ENCODE results near the gene DCLK1.
A peak's percentile ranks its signal among the peaks of the same experiment; 100 is the strongest.

Gene DCLK1

DNA sequence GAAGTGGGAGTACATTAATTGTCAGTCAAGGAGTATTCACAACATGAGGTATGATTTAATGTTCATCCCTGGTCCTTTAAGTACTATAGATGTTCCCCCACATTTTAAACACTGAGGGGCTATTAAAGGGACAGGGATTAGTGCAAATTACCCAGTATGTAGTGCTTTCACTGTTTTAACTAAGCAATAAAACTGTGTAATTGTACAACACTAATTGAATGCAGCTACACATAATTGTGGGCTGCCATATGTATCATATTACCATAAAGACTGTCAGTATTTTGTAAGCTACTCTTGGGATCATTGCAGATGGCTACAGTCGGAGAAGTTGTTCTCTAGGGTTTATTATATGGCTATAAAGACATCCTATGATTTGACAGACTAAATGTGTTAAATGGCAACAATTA, 316.6 kb downstream of the DCLK1 start:
- peak; percentile 77 for DNase-seq

DNA sequence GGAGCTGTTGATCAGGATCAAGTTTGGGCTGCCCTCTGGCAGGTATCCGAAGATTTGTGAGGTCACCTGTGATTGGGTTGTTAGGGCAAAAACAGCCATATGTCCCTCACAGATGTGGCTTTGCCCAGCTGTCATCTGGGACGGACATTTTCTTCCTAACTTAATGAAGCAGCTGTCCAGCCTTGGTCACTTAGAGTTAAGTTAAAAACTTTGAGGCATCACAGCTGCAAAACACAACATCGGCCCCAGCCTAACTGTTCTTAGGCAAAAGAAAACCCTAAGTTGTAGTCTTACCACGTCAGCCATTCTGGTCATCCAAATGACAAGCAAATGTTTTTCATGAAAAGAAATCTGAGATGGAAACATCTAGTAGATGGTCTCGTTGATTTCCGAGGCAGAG, 318.4 kb downstream of the DCLK1 start:
- no peak for DNase-seq

DNA sequence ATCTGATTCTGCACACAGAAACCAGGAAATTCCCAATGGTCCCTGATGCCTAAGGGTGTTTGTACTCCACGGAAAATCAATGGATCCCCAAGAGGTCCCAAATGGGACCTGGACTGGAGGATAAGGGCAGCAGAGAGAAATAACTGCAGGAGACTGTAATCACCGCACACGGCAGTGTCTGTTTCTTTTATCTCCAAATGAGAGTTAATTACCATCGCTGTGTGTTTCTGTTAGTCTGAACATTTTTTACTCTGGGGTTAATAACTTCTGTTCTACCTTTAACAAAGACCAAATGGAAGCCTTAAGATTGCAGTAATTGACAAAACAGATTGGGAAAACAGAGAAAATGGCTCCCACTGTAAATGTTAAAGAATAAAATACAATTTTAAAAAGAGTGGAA, 320.9 kb downstream of the DCLK1 start:
- no peak for DNase-seq

DNA sequence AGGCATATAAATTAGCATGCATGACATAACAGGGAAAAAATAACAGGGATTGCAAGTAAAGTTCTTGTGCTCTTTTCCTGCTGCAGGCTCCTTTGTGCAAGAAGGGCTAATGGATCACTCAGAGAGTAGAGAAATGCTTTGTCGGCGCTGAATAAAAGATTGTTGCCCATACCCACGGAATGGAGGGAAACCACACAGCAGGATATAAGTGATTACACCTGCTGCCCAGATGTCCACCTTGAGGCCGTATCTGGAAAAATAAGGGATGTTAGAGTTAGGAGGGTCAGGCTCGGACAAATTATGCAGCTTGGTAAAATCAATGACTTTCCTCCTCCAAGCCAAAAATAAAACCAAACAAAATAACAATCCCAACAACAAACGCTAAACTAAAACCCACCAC, 322.3 kb downstream of the DCLK1 start:
- no peak for DNase-seq

DNA sequence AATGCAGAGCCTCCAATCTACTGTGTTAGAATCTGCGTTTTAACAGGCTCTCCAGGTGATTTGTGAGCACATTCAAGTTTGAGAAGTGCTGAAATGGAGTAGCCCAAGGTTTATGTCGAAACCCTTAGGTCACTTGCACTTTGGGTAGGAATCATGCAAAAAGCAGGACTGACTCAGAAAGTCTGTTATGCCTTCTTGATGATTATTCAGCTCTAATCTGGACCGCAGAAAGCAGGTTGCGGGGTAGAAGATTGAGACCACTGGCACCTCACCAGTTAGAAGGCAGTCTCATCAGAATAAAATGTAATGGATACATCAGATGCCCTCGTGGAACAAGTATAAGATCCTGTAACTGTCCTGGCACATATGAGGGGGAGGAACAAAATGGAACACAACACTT, 326.3 kb downstream of the DCLK1 start:
- no peak for DNase-seq

DNA sequence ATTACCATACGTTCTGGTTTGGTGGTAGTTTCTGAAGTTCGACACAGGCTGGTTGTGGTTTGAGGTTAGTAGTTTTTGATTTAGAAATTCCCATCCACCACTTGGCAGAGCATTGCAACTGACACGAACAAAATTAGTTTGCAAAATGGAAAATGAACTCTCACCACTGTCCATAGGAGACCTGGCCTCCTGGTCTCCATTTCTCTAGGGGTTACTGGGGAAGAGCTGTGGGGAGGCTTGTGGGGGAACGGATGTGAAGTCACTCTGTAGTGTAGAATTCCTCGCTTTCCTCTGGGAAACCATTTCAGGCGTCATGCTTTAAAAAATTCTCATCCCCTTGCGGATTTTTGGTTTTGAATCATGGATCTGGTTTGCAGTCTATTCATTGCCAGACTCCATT, 333.2 kb downstream of the DCLK1 start:
- DNase-seq = no peak

DNA sequence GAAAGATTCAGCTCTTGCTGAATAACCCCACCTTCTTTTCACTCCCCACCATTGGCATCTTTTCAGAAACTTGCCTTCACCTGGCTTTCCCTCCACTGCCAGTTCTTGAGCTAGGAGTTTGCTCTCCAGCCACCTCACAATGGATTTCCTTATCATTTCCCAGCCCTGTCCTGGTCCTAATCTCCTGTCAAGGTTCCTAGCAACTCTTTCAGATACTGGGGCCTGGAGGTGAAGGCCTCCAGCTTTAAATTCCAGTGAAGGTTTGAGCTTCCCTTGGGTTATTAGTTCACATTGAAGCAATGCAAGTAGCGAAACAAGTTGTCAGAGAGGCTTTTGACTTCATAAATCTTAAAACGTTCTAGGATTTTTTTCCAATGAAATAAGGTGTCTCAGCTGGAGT, 333.9 kb downstream of the DCLK1 start:
- DNase-seq = no peak

DNA sequence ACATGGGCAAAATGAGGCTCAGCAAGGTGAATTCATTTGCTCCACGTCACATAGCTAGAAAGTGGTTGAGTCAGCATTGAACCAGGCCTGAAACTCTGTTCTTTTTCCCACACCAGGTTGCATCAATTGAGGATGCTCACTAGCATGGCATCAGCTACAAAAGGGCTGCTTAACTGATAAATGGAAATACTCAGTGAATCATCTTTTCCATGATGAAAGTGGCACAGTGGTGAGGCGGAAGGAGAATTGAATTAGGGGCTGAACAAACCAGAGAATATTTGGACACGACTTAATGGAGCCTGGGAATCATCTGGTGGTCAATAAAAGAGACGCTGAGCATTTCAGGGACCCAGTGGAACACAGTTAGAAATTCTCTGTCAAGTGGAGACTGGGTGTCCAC, 334.6 kb downstream of the DCLK1 start:
- no peak for DNase-seq

DNA sequence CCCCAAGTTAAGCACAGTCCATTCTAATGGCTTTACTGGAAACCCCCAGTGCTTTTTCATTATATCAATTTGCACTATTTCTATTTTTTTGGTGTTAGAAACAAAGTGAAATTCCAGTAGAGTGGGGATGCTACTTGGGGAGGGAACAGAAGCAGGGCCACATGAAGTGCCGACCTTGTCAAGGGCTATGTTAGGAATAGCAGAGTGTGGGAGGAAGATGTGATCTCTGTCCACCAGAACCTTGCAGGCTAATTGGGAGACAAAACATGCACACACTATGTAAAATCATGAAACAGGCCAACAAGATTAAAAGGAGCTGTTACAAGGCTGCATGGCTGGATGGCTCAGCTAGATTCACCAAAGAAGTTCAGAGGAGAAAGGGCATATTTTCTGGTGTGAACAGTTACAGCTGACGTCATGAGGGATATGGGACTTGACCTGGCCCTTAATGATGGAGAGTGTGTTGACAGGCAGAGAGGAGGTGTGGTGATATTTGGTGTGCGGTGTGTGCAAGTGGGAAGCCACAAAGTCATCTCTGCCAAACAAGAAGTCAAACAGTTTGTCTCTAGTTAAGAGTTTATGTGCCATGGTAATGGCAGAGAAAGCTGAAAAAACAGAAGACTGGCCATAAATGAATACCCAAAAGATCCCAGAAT, 336.3 kb downstream of the DCLK1 start:
- no peak for DNase-seq

DNA sequence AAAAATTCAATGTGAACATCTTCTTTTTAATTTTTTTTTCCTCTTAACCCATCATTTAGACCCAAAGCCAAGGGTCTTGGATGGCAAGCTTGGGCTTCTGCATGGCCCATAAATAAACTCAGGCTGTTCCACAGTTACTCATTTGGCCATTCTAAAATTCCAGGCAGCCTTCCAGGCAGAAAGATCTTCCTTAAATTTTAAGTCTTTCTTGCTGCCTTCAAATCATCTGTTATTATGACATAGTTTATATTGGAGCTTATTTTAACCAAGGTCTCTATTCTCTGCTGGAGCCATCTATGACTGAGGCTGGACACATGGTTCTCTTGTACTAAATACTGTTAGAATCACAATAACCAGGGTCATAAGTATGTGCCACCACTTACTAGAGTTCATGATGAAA, 337.4 kb downstream of the DCLK1 start:
- no peak for DNase-seq

DNA sequence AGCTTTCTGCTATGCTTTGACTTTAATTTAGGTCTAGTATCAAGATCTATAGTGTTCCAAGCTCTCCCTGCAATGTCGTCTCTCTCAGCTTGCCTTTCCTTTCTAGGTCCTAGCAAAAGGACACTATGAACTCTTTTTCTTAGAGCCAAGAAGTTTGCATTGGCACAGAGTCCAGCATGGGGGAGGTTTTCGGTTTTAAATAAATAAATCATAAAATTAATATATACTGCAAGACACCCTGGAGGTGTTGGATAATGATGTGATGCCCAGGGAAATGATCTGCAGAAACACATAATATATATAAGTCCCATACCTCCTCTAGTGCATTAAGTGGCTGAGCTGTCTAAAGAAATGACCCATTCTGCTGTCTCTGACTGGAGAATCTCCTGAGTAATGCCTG, 338.3 kb downstream of the DCLK1 start:
- no peak for DNase-seq

DNA sequence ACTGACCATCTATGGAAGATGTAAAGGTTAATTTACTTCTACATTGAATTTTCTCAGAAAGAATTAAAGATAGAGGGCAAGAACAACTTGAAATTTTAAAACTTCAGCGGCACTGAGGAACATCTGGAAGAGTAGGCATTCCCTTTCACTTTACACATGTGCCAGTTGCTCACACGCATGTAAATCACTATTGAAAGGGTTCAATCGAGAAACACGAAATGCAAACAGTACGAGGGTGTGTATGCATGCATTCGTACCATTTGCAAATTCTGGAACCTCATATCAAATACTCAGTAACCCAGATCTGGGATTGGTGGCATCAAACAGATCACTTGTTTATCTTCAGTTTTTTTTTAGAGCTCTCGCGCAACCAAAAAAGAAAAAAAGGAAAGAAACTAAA, 339.2 kb downstream of the DCLK1 start:
- DNase-seq = no peak

DNA sequence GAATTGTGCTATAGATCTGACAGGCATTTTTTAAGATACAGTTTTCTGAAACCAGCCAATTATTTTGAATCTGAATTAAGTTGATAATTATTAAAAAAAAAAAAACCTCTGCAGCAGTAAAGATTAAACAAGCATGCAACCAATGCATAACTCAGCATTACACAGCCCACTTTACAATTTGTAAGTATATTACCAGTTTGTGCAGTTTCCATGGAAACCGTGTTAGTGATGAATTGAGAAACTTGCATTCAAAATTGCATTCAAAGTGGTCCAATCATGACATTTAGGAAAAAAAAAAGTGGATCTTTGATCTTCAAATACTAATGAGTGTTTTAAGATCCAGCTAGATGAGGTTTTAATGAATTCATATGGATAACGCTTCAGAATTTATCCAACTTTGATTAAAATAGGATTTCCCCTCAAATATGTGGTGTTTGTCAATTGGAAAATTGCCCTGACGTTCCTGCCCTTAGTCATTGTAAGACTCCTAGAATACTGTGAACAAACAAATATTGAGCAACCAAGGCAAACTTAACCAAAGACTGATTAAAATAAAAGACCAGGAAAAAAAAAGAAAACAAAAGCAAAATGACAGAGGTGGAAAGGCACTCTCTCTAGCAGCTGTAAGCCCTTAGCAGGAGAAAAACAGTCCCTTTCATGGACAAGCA, 339.9 kb downstream of the DCLK1 start:
- DNase-seq = no peak

DNA sequence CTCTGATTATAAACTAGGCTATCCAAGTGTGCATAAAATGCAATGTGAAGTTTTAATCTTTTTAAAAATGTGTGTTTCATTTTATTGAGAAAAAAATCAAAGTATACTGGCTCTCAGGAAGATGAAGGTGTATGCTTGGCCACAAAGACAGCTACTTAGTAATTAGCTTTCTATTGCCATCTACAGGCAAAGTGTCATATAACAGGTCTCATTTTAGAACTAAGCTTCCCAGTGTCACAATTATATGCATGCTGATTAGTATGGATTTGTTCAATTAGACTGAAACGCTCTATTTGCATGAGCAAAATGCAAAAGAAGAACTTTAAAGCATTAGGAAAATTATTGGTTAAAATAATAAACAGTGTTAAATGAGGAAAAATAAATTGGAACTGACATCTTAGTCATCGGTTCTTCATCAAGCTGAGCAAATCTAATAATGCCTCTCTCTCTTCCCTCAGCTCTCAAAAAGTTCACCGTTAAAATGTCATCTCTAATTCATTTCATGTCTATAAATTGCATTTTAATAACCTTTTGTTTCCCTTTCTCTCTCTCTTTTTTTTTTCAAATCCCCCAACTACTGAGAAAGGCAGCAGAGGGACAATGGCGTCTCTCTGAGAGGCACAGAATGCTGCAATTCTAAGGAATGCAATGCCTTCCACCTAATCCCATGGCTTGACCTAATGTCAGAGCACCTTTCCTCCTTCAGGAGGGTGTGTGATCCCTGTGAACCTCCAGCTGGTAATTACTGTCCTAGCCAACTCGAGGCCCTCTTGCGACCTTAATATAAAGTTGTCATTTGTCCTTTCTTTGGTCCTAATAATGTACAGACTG, 341.6 kb downstream of the DCLK1 start:
- peak; percentile 75 for DNase-seq

DNA sequence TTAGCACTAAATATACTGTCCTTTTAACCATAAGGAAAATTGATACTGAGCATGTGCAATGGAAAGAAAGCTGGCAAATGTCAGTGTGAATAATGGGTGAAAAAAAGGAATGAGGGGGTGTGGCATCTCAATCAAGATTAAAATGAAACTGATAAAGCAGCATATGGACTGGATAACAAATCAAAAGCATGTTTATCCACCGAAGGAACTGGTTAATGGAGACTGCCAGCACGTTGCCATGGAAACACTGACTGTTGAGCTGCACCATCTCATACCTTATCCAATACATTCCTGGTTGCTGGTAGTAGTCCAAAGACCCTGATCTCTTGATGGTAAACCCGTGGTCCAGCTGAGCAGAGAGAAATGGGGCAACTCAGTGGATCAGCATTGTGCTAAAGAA, 343.2 kb downstream of the DCLK1 start:
- DNase-seq = peak; percentile 67

DNA sequence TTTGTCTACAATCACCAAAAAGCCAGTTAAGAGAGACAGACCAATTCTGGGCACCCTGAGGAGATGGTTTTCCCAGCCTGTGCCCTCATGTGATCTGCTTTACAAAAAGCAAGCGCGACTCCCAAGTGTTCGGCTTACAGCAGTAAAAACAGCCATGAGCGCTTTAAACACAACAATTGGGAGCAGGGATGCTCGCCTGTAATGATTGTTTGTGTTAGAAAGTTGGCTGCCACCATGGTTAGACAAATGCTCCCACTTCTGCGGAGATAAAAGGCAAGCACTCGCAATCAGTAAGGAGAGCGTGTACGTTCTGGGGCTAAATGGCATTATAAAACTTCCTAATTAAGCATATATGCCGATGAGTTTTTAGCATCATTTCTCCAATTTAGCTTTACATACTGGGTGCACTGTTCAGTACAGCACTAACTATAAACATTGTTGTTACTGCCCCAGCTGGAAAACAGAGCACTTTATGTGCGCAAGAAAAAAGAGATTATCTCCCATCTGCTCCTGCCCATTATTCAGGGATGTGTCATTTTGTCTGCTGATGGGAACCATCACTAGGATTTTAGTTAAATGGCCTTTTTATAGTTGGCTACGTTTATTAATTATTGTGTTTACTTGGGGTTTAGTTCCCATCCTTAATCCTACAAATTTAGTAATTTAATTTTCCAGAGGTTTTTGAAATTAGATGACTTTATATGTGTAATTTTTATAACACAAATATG, 345.4 kb downstream of the DCLK1 start:
- DNase-seq = peak; percentile 70

DNA sequence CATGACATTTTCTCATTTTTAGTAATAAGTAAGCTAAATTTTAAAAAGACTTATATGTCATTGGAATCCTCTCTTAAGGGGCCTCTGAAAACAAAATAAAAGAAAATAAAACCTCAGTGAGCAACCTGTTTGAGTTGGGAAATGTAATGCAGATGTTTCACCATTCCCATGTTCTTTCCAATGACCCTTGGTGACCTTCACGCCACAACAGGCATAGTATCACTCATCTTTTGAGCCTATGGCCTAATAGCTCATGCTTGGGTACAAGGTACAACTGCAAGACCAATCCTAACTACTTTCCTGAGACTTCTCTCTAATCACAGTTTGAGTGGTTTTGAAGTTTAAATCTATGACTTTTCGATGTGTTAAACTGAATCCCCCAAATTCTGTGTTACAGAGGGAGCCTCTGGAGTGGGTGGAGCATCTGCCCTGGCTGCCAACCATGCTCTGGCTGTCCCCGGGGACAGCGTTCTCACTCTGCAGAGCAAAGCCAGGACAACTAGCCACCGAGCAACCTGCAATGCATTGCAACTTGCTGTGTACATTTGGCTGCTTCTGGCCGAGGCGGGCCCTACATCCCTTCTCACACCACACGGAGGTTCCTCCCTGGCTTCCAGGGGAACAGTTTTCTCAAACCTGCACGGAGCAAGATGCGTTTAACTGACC, 346.8 kb downstream of the DCLK1 start:
- no peak for DNase-seq

DNA sequence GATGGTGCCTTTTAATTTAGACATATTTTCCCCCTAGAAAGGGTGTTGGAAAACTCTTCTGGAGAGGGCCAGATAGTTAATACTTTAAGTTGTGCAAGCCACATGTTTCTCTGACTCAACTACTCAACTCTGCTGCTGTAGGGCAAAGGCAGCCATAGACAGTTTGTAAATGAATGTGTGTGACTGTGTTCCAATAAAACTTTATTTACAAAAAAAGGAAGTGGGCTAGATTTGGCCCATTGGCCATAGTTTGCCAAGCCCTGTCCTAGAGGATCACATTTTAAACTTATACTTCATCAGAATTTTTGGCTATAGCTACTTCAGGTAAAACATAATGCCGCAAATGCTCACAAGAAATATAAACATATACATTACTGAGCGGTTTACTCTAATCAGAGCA, 348.4 kb downstream of the DCLK1 start:
- no peak for DNase-seq

DNA sequence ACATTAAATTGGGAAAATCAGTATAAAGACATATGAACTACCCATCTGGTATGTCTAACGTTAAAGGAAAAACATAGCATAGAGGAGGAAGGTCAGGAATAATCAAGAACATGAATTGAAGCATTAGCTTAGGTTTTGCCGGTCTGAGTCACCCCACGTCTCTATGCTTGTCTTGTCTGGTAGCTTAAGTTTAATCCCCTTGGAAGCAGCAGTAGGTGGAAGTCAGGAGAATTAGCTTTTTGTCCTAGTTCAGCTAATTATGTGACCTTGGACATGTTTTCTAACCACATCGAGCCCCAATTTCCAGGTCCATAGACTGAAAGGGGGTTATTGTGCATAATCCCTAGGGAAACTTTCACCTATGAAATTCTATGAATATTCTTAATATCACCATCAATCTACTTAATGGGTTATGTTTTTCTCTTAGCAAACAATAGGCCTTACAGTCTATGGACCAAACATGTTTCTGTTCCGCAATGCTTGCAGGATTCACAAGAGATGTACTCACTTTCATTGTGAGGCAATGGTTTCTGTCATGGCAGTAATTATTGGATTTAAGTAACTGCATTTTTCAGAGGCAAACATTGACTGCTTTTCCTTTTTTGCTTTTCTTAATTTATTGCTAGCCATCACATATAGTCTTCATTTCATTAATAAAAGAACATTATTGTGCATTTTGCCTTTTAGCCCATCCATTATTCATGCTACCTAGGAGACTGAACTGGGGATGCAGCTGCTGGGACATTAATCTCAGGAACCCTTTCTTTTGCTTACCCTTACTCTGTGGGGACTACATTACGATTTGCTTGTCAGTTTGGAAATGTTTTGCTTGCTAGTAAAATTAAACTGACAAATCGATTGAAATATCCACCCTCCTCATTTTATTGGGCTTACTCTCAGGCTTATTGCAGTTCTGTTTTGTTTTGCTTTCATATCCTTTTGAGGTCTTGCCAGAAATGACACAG, 349.9 kb downstream of the DCLK1 start:
- no peak for DNase-seq

DNA sequence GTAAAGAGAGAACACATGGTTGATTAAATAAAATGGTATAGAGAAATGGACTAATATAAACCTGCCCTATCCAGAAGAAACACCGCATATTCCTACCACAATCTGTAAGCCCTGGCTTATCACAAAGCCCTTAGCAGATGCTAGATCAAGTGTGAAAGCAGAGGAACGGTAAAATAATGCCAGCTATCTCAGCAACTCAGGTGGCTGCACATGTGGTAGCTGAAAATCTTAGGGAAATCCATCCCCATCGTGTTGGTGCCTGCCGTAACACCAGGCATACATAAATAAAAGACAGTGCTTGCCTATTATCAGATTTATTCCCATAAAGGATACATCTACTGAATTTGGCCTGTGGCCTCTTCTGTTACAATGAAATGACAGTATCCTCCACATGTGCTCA, 350.6 kb downstream of the DCLK1 start:
- DNase-seq = peak; percentile 40

DNA sequence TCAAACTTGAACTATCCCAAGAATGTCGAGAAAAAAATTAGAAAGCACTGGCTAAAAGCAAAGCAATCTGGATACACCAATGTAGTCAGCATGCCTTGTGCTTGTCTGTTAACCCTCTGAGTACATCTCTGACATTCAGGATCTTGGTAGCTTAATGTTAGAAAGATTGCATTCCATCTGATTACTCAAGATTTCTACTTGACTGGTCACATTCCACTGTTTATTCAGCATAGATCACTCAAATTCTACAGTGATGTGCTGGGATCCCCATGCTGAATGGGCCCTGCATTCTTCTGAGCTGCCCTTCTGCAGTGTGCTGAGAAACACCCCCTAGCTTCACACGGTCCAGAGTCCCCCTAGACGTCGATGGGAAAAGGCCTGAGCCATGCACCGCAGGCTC, 359.3 kb downstream of the DCLK1 start:
- DNase-seq = no peak
